ENCODE measurements around the gene PCGF1. TPM values are rescaled to one million over a fixed set of nuclear protein-coding genes. Genes with fewer than 3 reads are reported as not detected.
A peak's percentile ranks its signal among the peaks of the same experiment; 100 is the strongest.

Gene PCGF1
- total RNA-seq = 10 to 100 TPM; 22.6 to 26.0 TPM

DNA sequence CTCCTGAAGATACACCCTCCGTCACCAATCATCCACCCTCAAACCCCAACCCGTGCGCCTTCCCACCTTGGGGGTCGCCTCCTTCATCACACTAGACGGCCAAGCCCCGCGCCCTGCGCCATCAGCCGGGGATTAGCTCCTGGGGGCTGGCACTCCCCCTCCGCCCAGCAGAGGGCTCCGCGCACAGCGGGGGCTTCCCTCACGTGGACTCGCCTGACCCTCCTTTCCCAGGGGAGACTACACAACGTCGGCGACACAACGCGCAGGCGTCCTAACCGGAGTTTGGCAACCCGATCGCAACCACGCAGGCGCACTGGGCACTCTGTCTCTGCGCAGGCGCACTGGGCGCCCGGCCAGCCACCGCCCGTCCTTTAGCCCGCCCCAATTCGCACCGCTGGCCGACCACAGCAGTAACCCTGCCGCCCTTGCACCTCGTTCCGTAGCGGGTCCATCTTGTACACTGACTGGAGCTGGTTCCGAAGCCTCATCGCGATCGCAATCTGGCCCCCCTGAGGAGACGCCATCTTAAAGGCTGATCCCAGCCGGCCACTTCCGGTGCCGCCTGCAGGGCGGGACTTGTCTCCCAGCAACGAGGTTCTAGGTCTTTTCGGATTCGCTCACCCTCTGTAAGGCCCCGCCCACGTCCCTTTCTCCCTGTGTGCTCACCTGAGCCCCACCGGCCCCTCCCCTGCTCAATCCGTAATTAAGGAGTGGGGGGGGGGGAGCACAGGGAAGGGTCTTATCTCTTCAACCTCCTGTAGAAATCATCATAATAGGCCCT, at the start of gene PCGF1:
Gene PCGF1 (minus strand): TSS at position 551 of the 781 bp plus-strand sequence. CDS start 27 bp downstream, at position 524.
- H3K36me3 Mint-ChIP-seq = peaks cover 30% of the 10 kb centered on the region
- peaks cover 33% of the 10 kb centered on the region for H3K27me3 Mint-ChIP-seq
- peak within 1 kb of the TSS; percentile 91 for H3K4me3 Mint-ChIP-seq
- H3K27ac Mint-ChIP-seq = peak within 1 kb of the TSS; percentile 98
- H3K9me3 Mint-ChIP-seq = no peaks in the 10 kb centered on the region
- ChIA-PET CTCF (interaction anchor here (0.7 to 2.0 kb wide), 3 partner anchors 14 to 60 kb away, joined by 3 to 7 read pairs (median 3); partner anchors contain the start of genes CCDC142 and TTC31), POLR2A (interaction anchor here (0.5 to 1.9 kb wide), 5 partner anchors 10 to 24 kb away, joined by 3 to 6 read pairs (median 4); no protein-coding TSS in a partner anchor)
- intact Hi-C loops (cut with micrococcal nuclease) = loop anchor here (1.0 kb wide), 4 partner anchors 8 to 49 kb away; partner anchors contain the start of genes AUP1, HTRA2, TTC31 and WBP1
- peak; percentile 99 for DNase-seq
- peaks cover 48% of the 10 kb centered on the region for H3K4me1 Mint-ChIP-seq (ENCODE audit: low read depth)

DNA sequence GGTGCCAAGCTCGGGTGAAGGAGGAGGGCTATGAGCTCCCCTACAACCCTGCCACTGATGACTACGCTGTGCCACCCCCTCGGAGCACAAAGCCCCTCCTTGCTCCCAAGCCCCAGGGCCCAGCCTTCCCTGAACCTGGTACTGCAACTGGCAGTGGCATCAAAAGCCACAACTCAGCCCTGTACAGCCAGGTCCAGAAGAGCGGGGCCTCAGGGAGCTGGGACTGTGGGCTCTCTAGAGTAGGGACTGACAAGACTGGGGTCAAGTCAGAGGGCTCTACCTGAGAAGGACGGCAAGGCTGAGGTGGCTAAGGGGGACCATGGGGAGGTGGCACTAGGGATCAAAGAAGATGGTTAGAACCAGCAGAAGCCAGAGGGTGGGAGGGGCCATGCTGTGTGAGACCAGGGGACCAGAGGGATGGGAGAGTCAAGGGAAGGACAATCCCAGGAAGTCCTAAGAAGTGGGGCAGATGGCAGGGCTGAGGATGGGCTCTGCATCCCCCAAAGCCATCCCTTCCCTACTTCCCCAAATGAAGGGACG, 49.4 kb upstream of the PCGF1 start:
- Mint-ChIP-seq H3K27ac (no peak overlapping the region), H3K36me3 (peaks cover 4% of the 10 kb centered on the region), H3K9me3 (no peaks in the 10 kb centered on the region), H3K4me3 (no peak overlapping the region), H3K27me3 (peaks cover 6% of the 10 kb centered on the region), H3K4me1 (ENCODE audit: low read depth) (peaks cover 11% of the 10 kb centered on the region)
- intact Hi-C loops (cut with micrococcal nuclease) = no loop called here
- no peak for DNase-seq
- POLR2A ChIA-PET = interaction anchor here (1.2 kb wide), 1 partner anchor 10 kb away, joined by 3 read pairs; no protein-coding TSS in a partner anchor
- CTCF ChIA-PET = interaction anchor here (1.8 kb wide), 1 partner anchor 25 kb away, joined by 4 read pairs; no protein-coding TSS in a partner anchor

DNA sequence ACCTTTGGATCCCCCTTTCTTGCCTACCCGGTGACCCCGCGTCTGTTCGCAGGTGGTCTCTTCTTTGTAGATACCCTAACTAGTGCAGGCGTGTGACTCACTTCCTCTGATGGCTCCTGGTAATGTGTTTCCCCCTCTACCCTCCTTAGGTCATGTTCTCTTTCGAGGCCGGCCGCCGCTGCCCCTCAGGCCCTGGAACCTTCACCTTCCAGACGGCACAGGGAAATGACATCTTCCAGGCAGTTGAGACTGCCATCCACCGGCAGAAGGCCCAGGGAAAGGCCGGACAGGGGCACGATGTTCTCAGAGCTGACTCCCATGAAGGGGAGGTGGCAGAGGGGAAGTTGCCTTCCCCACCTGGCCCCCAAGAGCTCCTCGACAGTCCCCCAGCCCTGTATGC, 48.7 kb upstream of the PCGF1 start:
- POLR2A ChIA-PET = interaction anchor here (0.6 to 1.2 kb wide), 2 partner anchors 11 to 398 kb away, joined by 3 read pairs; no protein-coding TSS in a partner anchor
- Mint-ChIP-seq H3K27me3 (peaks cover 3% of the 10 kb centered on the region), H3K9me3 (no peaks in the 10 kb centered on the region), H3K4me1 (ENCODE audit: low read depth) (peaks cover 11% of the 10 kb centered on the region), H3K27ac (no peak overlapping the region), H3K4me3 (peak overlapping the region; percentile 95), H3K36me3 (peaks cover 4% of the 10 kb centered on the region)
- CTCF ChIA-PET = interaction anchor here (2.6 kb wide), 1 partner anchor 32 kb away, joined by 16 read pairs; no protein-coding TSS in a partner anchor
- DNase-seq = no peak
- intact Hi-C loops (cut with micrococcal nuclease) = no loop called here

DNA sequence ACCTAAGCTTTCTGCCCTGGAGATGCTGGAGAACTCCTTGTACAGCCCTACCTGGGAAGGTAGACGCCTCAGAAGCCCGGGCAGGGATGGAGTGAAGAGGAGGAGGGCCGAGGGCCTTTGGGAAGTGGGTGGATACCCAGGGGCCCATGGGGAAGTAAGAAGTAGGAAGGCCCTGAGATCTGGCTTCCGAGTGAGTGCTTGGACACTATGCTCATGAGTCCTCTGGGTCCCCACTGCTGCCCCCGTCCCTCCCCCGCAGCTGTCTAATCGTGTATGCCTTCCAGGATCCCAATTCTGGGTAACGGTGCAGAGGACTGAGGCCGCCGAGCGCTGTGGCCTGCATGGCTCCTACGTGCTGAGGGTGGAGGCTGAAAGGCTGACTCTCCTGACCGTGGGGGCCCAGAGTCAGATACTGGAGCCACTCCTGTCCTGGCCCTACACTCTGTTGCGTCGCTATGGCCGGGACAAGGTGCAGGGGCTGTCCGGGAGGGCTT, 48.2 kb upstream of the PCGF1 start:
- peaks cover 4% of the 10 kb centered on the region for H3K36me3 Mint-ChIP-seq
- no peaks in the 10 kb centered on the region for H3K9me3 Mint-ChIP-seq
- CTCF ChIA-PET = interaction anchor here (0.7 to 2.6 kb wide), 3 partner anchors 11 to 33 kb away, joined by 3 to 16 read pairs (median 4); no protein-coding TSS in a partner anchor
- peaks cover 3% of the 10 kb centered on the region for H3K27me3 Mint-ChIP-seq
- POLR2A ChIA-PET = interaction anchor here (0.6 to 1.3 kb wide), 4 partner anchors 11 to 399 kb away, joined by 3 to 9 read pairs (median 4); no protein-coding TSS in a partner anchor
- H3K4me3 Mint-ChIP-seq = peak overlapping the region; percentile 95
- peaks cover 11% of the 10 kb centered on the region for H3K4me1 Mint-ChIP-seq (ENCODE audit: low read depth)
- H3K27ac Mint-ChIP-seq = no peak overlapping the region
- intact Hi-C loops (cut with micrococcal nuclease) = loop anchor here (2.0 kb wide), 2 partner anchors 15 to 73 kb away; partner anchors contain the start of genes CCDC142 and TTC31
- no peak for DNase-seq

DNA sequence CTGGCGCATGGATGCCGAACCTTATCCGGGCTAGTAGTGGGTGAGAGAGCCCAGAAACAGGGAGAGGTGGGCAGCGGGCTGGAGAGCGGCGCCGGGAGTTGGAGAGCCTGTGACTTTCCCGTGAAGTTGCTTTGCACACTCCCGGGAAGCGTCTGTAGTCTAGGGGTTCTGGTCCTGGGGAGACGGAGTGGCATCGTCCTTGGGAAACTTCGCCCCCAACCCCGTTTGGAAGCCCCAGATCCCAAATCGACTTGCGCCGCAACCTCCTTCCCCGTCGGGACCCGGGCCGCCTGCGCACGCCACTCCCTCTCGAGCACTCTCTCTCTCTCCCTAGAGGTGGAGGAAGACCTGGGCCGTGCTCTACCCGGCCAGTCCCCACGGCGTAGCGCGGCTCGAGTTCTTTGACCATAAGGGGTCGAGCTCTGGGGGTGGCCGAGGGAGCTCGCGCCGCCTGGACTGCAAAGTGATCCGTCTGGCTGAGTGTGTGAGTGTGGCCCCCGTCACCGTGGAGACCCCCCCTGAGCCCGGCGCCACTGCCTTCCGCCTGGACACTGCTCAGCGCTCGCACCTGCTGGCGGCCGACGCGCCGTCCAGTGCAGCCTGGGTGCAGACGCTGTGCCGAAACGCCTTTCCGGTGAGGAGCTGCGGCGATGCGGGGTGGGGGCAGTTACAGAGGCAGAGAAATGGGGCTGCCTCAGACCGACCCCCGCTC, 47.5 kb upstream of the PCGF1 start:
- Mint-ChIP-seq H3K36me3 (peaks cover 4% of the 10 kb centered on the region), H3K27me3 (peaks cover 6% of the 10 kb centered on the region), H3K9me3 (no peaks in the 10 kb centered on the region), H3K27ac (peak overlapping the region; percentile 91), H3K4me3 (peak overlapping the region; percentile 95), H3K4me1 (ENCODE audit: low read depth) (peaks cover 8% of the 10 kb centered on the region)
- ChIA-PET POLR2A (interaction anchor here (1.2 to 1.3 kb wide), 2 partner anchors 12 to 24 kb away, joined by 4 to 9 read pairs; no protein-coding TSS in a partner anchor), CTCF (interaction anchor here (0.7 to 2.6 kb wide), 4 partner anchors 10 to 34 kb away, joined by 3 to 16 read pairs (median 4); no protein-coding TSS in a partner anchor)
- intact Hi-C loops (cut with micrococcal nuclease) = loop anchor here (1.0 to 2.0 kb wide), 4 partner anchors 16 to 72 kb away; partner anchors contain the start of genes AUP1, CCDC142, HTRA2 and TTC31
- peak; percentile 57 for DNase-seq

DNA sequence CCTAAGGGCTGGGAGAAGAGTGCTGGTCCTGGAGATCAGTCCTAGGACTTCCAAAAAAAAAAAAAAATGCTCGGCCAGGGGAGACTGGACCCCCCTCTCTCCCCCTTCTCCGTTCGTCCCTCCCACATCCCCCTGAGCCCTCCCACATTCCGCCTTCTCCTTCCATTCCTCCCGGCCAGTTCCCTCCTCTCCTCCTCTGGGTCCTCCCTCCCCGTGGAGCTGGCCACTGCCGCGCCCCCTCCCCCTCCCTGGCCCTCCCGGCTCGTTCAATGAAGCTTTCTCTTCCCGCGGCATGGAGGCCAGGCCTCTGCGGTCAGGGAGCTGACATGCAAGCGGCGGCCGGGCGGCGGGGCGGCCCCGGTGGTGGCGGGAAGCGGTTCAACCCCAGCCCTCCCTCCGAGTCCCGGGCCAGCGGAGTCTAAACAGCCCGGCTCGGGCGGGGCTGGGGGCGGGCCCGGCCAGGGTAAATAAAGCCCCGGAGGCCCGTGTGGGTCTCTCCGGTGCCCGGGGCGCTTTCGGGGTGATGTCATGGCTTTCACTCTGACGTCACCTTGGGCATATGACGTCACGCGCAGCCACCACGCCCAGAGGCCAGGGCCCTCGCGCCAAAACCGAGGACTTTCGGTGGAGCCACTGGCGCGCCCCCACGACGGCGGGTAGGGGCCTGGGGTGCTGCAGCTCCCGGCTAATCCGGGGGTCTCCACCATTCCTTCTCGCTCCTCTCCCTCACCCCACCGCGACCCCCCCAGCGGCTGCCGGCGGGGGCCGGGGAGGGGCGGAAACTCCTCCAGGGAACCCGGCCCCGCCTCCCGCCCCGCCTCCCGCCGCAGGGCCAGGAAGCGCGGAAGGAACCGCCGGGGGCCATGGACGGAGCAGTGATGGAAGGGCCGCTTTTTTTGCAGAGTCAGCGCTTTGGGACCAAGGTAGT, 46.7 kb upstream of the PCGF1 start, which contains the start of the genes DOK1 and LOXL3:
Gene DOK1 (plus strand): TSS at position 829 of the 928 bp plus-strand sequence. CDS start 35 bp downstream, at position 864.
Gene LOXL3 (minus strand): TSS at position 51 of the 928 bp plus-strand sequence. CDS start 1,308 bp downstream, outside the sequence.
- H3K36me3 Mint-ChIP-seq = peaks cover 4% of the 10 kb centered on the region
- ChIA-PET CTCF (interaction anchor here (1.3 to 2.6 kb wide), 2 partner anchors 9 to 34 kb away, joined by 3 to 16 read pairs; no protein-coding TSS in a partner anchor), POLR2A (interaction anchor here (1.2 to 1.8 kb wide), 3 partner anchors 12 to 23 kb away, joined by 4 to 9 read pairs (median 5); no protein-coding TSS in a partner anchor)
- intact Hi-C loops (cut with micrococcal nuclease) = loop anchor here (1.0 to 2.0 kb wide), 4 partner anchors 17 to 71 kb away; partner anchors contain the start of genes AUP1, CCDC142, HTRA2 and TTC31
- H3K4me1 Mint-ChIP-seq (ENCODE audit: low read depth) = peaks cover 8% of the 10 kb centered on the region
- H3K27me3 Mint-ChIP-seq = peaks cover 10% of the 10 kb centered on the region
- H3K4me3 Mint-ChIP-seq = peak within 1 kb of the TSS; percentile 95
- no peaks in the 10 kb centered on the region for H3K9me3 Mint-ChIP-seq
- peak; percentile 87 for DNase-seq
- peak within 1 kb of the TSS; percentile 91 for H3K27ac Mint-ChIP-seq

DNA sequence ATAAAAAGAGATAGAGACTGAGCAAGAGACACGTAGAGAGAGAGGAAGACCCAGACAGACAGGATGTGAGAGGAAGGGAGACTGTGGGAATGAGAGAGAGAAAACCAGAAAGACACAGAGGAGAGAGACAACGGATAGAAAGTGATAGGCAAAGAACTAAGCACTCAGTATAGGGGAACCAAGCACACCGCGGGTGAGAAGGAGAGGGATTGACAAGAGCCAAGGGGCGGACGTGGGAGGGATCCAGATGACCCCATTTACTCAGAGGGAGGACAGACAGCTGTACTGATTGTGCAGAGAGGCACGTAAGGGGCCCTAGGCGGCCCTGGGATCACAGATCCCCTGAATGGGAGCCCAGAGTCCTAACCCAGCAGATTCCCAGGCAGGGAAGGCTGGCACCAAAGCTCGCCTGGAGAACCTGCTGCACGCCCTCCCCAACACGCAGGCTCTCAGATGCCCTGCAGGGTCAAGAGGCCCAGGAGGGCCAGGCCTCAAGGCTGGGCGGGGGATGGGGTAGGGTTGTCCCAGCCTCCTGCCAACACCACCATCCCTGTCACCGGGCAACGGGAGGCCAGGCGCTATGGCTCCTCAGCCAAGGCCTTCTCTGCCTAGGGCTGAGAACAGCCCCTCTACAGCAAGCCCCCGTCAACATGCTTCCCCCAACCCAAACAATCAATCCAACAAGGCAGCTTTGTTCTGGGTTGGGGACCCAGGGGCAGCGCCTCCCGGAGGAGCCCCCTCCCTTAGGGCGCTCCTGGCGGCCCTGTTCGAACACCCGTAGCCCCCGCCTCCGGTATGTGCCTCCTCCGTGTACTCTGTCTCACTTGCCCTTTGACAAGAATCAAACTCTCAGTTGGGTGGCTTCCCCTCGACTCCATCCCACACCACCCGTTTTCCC, 45.7 kb upstream of the PCGF1 start:
- DNase-seq = no peak
- H3K4me3 Mint-ChIP-seq = peak overlapping the region; percentile 61
- H3K36me3 Mint-ChIP-seq = peaks cover 4% of the 10 kb centered on the region
- H3K27me3 Mint-ChIP-seq = peaks cover 13% of the 10 kb centered on the region
- peaks cover 13% of the 10 kb centered on the region for H3K4me1 Mint-ChIP-seq (ENCODE audit: low read depth)
- intact Hi-C loops (cut with micrococcal nuclease) = no loop called here
- ChIA-PET CTCF (interaction anchor here (1.3 kb wide), 1 partner anchor 8 kb away, joined by 3 read pairs; no protein-coding TSS in a partner anchor), POLR2A (interaction anchor here (1.8 kb wide), 1 partner anchor 14 kb away, joined by 5 read pairs; no protein-coding TSS in a partner anchor)
- H3K9me3 Mint-ChIP-seq = no peaks in the 10 kb centered on the region
- no peak overlapping the region for H3K27ac Mint-ChIP-seq

DNA sequence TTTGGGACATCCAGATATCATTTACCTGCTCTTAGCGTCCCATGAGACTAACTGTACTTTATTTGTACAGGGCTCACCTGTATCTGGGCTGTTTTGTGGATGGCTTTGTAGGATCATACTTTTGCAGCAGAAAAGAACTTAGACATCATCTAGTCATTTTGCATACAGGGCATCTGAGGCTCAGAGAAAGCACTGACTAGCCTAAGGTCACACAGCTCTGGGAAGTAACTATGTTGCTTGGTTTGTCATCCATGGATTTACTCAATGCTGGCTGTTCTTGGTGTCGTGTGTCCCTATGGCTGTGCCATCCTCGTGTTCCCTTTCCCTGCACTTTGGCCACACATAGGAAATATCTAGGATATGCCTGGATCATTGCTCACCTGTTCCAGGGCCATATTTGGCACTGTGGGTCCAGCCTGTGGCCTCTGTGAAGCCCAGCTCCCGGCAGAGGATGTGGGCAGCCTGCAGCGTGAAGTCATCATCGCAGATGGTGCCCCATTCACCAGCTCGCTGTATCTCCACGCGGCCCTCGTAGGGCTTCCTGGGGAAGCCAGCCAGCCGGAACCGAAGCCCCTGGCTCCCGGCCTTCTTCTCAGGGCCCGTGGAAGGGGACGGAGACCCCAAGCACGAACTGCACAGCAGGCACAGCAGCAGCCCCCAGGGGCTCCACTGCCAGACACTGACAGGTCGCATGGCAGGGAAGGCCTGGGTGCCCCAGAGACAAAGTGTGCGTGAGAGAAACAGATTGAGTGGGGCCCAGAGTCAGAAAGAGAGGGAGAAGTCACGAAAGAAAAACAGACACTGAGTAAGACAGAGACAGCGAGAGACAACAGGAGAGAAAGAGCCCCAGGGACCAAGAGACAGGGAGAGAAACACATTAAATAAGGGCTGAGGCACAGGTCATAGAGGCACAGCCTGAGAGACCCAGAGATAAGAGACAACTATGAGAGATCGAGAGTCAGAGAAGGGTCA, 44.7 kb upstream of the PCGF1 start:
- H3K9me3 Mint-ChIP-seq = no peaks in the 10 kb centered on the region
- CTCF ChIA-PET = no interaction called here

DNA sequence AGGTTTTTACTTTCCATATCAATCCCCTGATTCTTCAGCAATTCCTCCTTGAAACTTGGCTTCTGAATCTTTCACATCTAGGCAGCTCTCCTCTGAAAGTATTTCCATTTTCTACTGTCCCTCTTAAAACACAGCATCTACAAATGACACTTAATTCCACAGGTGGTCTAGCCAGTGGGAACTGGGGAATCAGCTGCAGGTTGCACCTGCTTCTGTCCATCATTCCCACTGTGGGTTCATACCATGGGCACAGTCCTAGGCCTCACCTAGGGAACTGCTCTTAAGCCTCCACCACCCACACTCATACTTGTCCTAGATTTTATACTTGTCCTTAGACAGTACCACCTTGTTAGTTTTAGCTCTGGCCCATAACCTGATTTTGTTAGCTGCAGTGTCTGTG, 44.0 kb upstream of the PCGF1 start:
- Mint-ChIP-seq H3K4me1 (ENCODE audit: low read depth) (peaks cover 14% of the 10 kb centered on the region), H3K27ac (no peak overlapping the region), H3K27me3 (peaks cover 19% of the 10 kb centered on the region), H3K4me3 (no peak overlapping the region), H3K36me3 (peaks cover 4% of the 10 kb centered on the region), H3K9me3 (no peaks in the 10 kb centered on the region)
- DNase-seq = no peak
- CTCF ChIA-PET = interaction anchor here (2.0 kb wide), 1 partner anchor 38 kb away, joined by 4 read pairs; no protein-coding TSS in a partner anchor
- intact Hi-C loops (cut with micrococcal nuclease) = no loop called here
- POLR2A ChIA-PET = no interaction called here

More for the DNA sequence above, 44.7 kb upstream of the PCGF1 start:
- no peak for DNase-seq
- POLR2A ChIA-PET = interaction anchor here (1.8 kb wide), 1 partner anchor 15 kb away, joined by 5 read pairs; no protein-coding TSS in a partner anchor
- no peak overlapping the region for H3K27ac Mint-ChIP-seq
- peaks cover 14% of the 10 kb centered on the region for H3K4me1 Mint-ChIP-seq (ENCODE audit: low read depth)
- peaks cover 4% of the 10 kb centered on the region for H3K36me3 Mint-ChIP-seq
- intact Hi-C loops (cut with micrococcal nuclease) = no loop called here
- peaks cover 18% of the 10 kb centered on the region for H3K27me3 Mint-ChIP-seq
- no peak overlapping the region for H3K4me3 Mint-ChIP-seq
